Measurements from ENCODE around the gene RAB31.

Gene RAB31

DNA sequence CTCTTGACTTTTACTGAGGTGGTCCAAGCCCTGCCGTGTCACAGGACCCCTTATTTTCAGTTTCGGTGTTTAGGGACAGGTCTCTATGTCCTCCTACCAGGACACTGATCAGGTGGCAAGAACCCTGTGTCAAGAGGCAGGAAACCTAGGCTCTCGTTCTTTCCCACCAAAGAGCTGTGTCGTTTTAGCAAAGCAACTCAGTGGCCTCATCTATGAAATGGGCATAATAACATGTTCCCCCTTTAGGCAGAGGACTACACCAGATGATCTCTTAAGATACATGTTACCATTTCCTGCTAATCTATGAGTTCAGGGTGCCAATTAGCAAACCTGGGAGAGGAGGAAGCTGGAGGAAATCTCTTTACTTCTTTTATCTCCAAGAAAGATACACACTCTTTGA, 1.9 kb downstream of the RAB31 start:
- in situ Hi-C loops (cut with HindIII; ENCODE audit: low sequenced_read_pairs) = loop anchor here (5.0 kb wide), 4 partner anchors 42 to 103 kb away; no protein-coding TSS in a partner anchor

- in situ Hi-C loops (cut with HindIII; ENCODE audit: low sequenced_read_pairs) = loop anchor here (5.0 kb wide), 4 partner anchors 41 to 104 kb away; no protein-coding TSS in a partner anchor
Measured at GRCh38 chr18:9711361-9712129, 3.4 kb downstream of the RAB31 start.

GRCh38 chr18:9712130-9712577, 4.1 kb downstream of the RAB31 start:
- in situ Hi-C loops (cut with HindIII; ENCODE audit: low sequenced_read_pairs) = loop anchor here (5.0 kb wide), 4 partner anchors 40 to 105 kb away; no protein-coding TSS in a partner anchor

GRCh38 chr18:9712611-9713010, 4.5 kb downstream of the RAB31 start:
- in situ Hi-C loops (cut with HindIII; ENCODE audit: low sequenced_read_pairs) = loop anchor here (5.0 kb wide), 4 partner anchors 40 to 105 kb away; no protein-coding TSS in a partner anchor

- in situ Hi-C loops (cut with HindIII; ENCODE audit: low sequenced_read_pairs) = loop anchor here (5.0 kb wide), 4 partner anchors 38 to 107 kb away; no protein-coding TSS in a partner anchor
Measured at GRCh38 chr18:9714266-9715087, 6.4 kb downstream of the RAB31 start.

GRCh38 chr18:9715088-9715343, 6.9 kb downstream of the RAB31 start:
- in situ Hi-C loops (cut with HindIII; ENCODE audit: low sequenced_read_pairs) = no loop called here

- in situ Hi-C loops (cut with HindIII; ENCODE audit: low sequenced_read_pairs) = no loop called here
Measured at GRCh38 chr18:9715978-9716774, 8.1 kb downstream of the RAB31 start.

DNA sequence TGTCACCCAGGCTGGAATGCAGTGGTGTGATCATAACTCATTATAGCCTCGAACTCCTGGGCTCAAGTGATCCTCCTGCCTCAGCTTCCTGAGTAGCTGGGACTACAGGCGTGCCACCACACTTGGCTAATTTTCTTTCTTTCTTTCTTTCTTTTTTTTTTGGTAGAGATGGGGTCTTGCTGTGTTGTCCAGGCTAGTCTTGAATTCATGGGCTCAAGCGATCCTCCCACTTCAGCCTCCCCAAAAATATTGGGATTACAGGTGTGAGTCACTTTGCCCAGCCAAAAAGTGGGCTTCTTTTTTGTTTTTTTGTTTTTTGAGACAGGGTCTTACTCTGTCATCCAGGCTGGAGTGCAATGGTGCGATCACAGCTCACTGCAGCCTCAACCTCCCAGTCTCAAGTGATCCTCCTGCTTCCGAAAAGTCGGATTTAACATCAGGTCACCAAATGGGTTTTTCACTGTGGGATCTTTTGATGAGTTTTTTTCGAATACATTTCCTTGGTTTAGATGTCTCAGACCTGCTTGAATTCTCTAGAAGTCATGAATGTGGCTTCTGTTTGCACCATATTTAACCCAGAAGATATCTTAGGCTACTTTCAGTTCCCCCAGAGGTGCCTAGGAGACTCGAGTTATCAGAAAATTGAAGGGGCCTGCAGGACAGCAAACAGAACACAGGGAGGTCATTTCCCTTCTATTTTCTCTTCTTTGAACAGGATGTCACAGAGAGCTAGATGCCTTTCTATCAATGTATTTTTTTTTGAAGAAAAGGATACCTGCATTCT, 8.9 kb downstream of the RAB31 start:
- in situ Hi-C loops (cut with HindIII; ENCODE audit: low sequenced_read_pairs) = no loop called here

GRCh38 chr18:9719421-9719981, 11.4 kb downstream of the RAB31 start:
- in situ Hi-C loops (cut with HindIII; ENCODE audit: low sequenced_read_pairs) = no loop called here

- in situ Hi-C loops (cut with HindIII; ENCODE audit: low sequenced_read_pairs) = no loop called here
Measured at GRCh38 chr18:9720327-9720726, 12.2 kb downstream of the RAB31 start.

- in situ Hi-C loops (cut with HindIII; ENCODE audit: low sequenced_read_pairs) = no loop called here
Measured at GRCh38 chr18:9721893-9722550, 13.9 kb downstream of the RAB31 start.

GRCh38 chr18:9722691-9723090, 14.6 kb downstream of the RAB31 start:
- in situ Hi-C loops (cut with HindIII; ENCODE audit: low sequenced_read_pairs) = no loop called here

- in situ Hi-C loops (cut with HindIII; ENCODE audit: low sequenced_read_pairs) = no loop called here
Measured at GRCh38 chr18:9724797-9725585, 16.9 kb downstream of the RAB31 start.

GRCh38 chr18:9726175-9726574, 18.1 kb downstream of the RAB31 start:
- in situ Hi-C loops (cut with HindIII; ENCODE audit: low sequenced_read_pairs) = no loop called here

GRCh38 chr18:9726936-9727335, 18.8 kb downstream of the RAB31 start:
- in situ Hi-C loops (cut with HindIII; ENCODE audit: low sequenced_read_pairs) = no loop called here

DNA sequence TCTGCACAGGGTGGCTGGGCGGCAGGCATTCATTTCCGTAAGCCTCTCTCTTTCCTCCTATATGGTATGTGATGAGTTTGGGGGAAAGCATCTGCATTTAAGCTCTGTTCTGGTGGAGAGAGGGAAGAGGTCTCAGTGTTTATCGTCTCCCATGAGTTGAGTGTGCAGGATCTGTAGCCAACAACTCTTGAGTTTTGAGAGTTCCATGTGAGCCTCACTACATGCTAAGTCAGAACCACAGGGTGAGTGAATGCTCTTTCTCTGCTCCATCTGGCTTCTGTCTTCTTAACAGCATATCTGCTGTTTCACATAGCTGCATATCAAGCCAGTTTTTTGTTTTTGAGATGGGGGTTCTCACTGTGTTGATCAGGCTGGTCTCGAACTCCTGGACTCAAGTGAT, 22.7 kb downstream of the RAB31 start:
- in situ Hi-C loops (cut with HindIII; ENCODE audit: low sequenced_read_pairs) = no loop called here

- in situ Hi-C loops (cut with HindIII; ENCODE audit: low sequenced_read_pairs) = no loop called here
Measured at GRCh38 chr18:9731380-9731779, 23.3 kb downstream of the RAB31 start.

DNA sequence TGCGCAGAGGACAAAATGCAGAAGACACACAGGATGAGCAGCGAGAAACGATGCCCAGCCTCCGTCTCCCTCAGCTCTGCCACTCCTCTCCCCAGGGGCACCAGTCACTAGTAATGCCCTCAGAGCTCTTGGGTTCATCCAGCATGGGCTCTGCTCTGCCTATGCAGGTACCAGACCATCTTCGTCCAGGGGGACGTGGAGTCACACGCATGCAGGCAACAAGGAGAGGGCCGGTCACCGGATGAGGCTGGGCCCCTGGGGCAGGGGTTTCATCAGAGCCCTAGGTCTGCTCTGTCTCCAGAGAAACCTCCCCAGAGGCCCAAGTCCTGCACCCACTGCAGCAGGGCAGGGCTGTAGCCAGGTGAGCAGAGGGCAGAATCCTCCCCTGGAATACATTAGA, 23.9 kb downstream of the RAB31 start:
- in situ Hi-C loops (cut with HindIII; ENCODE audit: low sequenced_read_pairs) = no loop called here

- in situ Hi-C loops (cut with HindIII; ENCODE audit: low sequenced_read_pairs) = no loop called here
Measured at GRCh38 chr18:9734189-9734588, 26.1 kb downstream of the RAB31 start.
